ENCODE measurements around the gene HSPB6. TPM values are rescaled to one million over a fixed set of nuclear protein-coding genes. Genes with fewer than 3 reads are reported as not detected.
A peak's percentile ranks its signal among the peaks of the same experiment; 100 is the strongest.

Gene HSPB6
- total RNA-seq, 1 experiment from 2014 or later = 0.37 TPM

GRCh38 chr19:35736913-35737886 is 19.6 kb downstream of the HSPB6 start:
- WGBS (ENCODE audit: extremely low coverage, insufficient read length, low lambda C conversion rate) = no CpG with 5 or more reads among the region's 22 CpGs
- no peaks in the 10 kb centered on the region for H3K9me3 Mint-ChIP-seq
- H3T11ph ChIP-seq (ENCODE audit: low read length) = no peak overlapping the region
- H3K18ac ChIP-seq (ENCODE audit: insufficient read length, low read depth, low read length) = no peak overlapping the region
- no peak overlapping the region for H2AFZ ChIP-seq (ENCODE audit: low read length)
- H4K91ac ChIP-seq (ENCODE audit: insufficient read length, low read depth, low read length) = no peak overlapping the region
- no peak overlapping the region for H3K56ac ChIP-seq (ENCODE audit: insufficient read length, low read depth, low read length)
- H3K27ac ChIP-seq (ENCODE audit: insufficient read length, low read depth, low read length) = no peak overlapping the region
- no peak overlapping the region for H3K9ac ChIP-seq (ENCODE audit: extremely low read depth, insufficient read length, low read length)
- H3K79me1 ChIP-seq (ENCODE audit: insufficient read depth, low read depth, low read length, poor library complexity, severe bottlenecking) = no peaks in the 10 kb centered on the region
- no peak overlapping the region; a peak in 1 of 7 replicates for H3K27ac Mint-ChIP-seq
- H3K23me2 ChIP-seq (ENCODE audit: insufficient read length, low read depth, low read length, poor library complexity, severe bottlenecking) = peaks cover 6% of the 10 kb centered on the region
- no peak overlapping the region for H4K5ac ChIP-seq (ENCODE audit: insufficient read length, low read depth, low read length)
- no peaks in the 10 kb centered on the region for H3K9me3 ChIP-seq (ENCODE audit: control insufficient read depth, low read depth, low read length)
- H3K27me3 Mint-ChIP-seq (ENCODE audit: low read depth) = no peaks in the 10 kb centered on the region
- H4K20me1 ChIP-seq (ENCODE audit: control insufficient read depth, insufficient read depth, insufficient read length) = no peaks in the 10 kb centered on the region
- no peaks in the 10 kb centered on the region for H3K79me2 ChIP-seq (ENCODE audit: insufficient read depth, low read length)
- H3K36me3 Mint-ChIP-seq (ENCODE audit: insufficient read depth in 1 of 3, low read depth in 3 of 3) = peaks cover 34 to 52% (median 51%) of the 10 kb centered on the region in 3 experiments; a peak in 6 of 7 replicates
- H3K14ac ChIP-seq (ENCODE audit: insufficient read depth, low read length) = no peak overlapping the region
- H2AK5ac ChIP-seq (ENCODE audit: insufficient read length, low read length) = no peak overlapping the region
- no peak overlapping the region for H3K4ac ChIP-seq (ENCODE audit: low read depth, low read length)
- H2BK15ac ChIP-seq (ENCODE audit: low read depth, low read length) = no peak overlapping the region
- DNase-seq = no peak
- H3K23ac ChIP-seq (ENCODE audit: insufficient read length, low read depth, low read length) = no peak overlapping the region
- H2BK5ac ChIP-seq (ENCODE audit: insufficient read length, low read length) = no peak overlapping the region
- no peak overlapping the region for H3K4me2 ChIP-seq (ENCODE audit: insufficient read depth, insufficient read length, low read length)
- peak; percentile 32; the same call in 1 of the 3 replicates for TF ChIP-seq CTCF (conservative IDR thresholded peaks at IDR 0.05)
- H4K8ac ChIP-seq (replicated peaks; ENCODE audit: insufficient read length, low read depth, low read length) = no peak overlapping the region
- H2BK20ac ChIP-seq (ENCODE audit: low read depth, low read length, poor library complexity, severe bottlenecking) = no peak overlapping the region
- H3K4me1 Mint-ChIP-seq = peaks cover 6 to 8% of the 10 kb centered on the region in 2 experiments
- no peaks in the 10 kb centered on the region for H3K4me1 ChIP-seq (ENCODE audit: insufficient read depth, low read length)
- no peak overlapping the region for H2BK12ac ChIP-seq (ENCODE audit: insufficient read length, low read depth, low read length)
- no peak overlapping the region for H2BK120ac ChIP-seq (ENCODE audit: low read depth, low read length, poor library complexity, severe bottlenecking)
- no peaks in the 10 kb centered on the region for H3K27me3 ChIP-seq (ENCODE audit: insufficient read depth, low read length)
- H3K4me3 Mint-ChIP-seq = no peak overlapping the region

All from H9 (cell line).